Measurements from ENCODE around the gene MYO1C.
"Not testable (repeated sequence)": the region's sequence is repeated elsewhere in the genome, so short reads cannot be mapped to it uniquely, and the experiment has no call there.

DNA sequence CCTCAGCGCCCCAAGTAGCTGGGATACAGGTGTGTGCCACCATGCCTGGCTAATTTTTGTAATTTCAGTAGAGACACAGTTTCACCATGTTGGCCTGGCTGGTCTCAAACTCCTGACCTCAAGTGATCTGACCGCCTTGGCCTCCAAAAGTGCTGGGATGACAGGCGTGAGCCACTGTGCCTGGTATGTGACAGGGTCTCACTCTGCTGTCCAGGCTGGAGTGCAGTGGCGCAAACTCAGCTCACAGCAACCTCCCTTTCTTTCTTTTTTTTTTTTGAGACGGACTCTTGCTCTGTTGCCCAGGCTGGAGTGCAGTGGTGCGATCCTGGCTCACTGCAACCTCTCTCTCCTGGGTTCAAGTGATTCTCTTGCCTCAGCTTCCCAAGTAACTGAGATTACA lies 49.8 kb downstream of the MYO1C start:
- TF ChIP-seq, protein P1, sequence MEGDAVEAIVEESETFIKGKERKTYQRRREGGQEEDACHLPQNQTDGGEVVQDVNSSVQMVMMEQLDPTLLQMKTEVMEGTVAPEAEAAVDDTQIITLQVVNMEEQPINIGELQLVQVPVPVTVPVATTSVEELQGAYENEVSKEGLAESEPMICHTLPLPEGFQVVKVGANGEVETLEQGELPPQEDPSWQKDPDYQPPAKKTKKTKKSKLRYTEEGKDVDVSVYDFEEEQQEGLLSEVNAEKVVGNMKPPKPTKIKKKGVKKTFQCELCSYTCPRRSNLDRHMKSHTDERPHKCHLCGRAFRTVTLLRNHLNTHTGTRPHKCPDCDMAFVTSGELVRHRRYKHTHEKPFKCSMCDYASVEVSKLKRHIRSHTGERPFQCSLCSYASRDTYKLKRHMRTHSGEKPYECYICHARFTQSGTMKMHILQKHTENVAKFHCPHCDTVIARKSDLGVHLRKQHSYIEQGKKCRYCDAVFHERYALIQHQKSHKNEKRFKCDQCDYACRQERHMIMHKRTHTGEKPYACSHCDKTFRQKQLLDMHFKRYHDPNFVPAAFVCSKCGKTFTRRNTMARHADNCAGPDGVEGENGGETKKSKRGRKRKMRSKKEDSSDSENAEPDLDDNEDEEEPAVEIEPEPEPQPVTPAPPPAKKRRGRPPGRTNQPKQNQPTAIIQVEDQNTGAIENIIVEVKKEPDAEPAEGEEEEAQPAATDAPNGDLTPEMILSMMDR (IDR thresholded peaks at IDR 0.05; ENCODE audit: low read depth, low read length) = not testable (repeated sequence)
- not testable (repeated sequence) for TF ChIP-seq POLR2A (IDR thresholded peaks at IDR 0.05; ENCODE audit: extremely low read depth, insufficient read length); MYC (IDR thresholded peaks at IDR 0.05; ENCODE audit: low read depth, low read length)

All from NB4 (cell line).